Pericardium fibroblast (primary cell): ENCODE measurements around the gene NUDT4. TPM values are rescaled to one million over a fixed set of nuclear protein-coding genes. Genes with fewer than 3 reads are reported as not detected.

ENCODE experiments used
- total RNA-seq: library from RNA; depleted of rRNA; stranded (reverse); fragments of >200 nt; gene quantifications from 2 replicates; pipeline ENCODE4 v1.2.3, GENCODE V29; 2015

NUDT4 gene
- 75.5 and 102 TPM in 2 replicates for total RNA-seq

GRCh38 chr12:93377252-93378195 is at the start of gene NUDT4:
TSS of gene NUDT4 (plus strand) at chr12:93377925. CDS start at chr12:93378323, 398 bp downstream.

DNA sequence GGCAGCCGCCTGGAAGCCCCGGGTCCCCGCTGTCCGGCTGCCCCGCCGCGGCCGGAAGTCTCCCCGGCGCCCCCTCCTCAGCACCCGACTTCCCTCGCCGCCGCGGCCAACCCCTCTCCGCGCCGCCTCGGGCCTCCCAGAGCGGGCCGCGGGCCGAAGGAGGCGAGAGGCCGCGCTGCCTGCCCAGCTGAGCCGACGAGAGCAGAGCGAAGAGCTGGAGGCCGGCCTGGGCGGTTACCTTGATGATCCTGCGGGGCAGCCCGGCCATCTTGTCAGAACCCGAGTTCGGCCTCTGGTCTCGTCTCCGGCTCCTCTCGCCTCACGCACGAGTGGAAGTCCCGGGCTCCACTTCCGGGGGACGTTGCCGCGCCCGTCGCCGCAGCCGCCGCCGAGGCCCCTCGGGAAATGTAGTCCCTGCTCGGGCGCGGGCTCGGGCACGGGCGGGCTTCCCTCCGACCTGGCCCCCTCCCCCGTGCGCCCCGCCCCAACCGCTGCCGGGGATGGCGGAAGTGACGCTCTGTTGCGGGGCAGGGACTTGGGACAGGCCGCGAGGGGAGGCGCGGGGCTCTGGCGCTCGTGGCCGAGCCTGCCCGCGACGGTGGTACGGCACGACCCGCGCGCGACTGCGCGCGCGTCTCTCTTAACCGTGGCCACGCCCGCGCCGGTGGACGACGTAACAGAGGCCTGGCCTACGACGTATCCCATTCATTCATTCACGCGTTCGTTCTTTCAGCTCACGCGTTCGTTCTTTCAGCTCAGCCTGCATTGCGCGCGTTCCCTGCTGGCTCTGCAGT is 64.1 kb downstream of the NUDT4 start, which contains the start of gene UBE2N:
Gene UBE2N (minus strand): TSS at position 331 of the 794 bp plus-strand sequence. CDS start 63 bp downstream, at position 268.

Other genes with a start within 250 kb of the NUDT4 start
- gene UBE2N, start 64.0 kb downstream of the NUDT4 start, total RNA-seq, result 45.7 and 70.9 TPM in 2 replicates
- gene MRPL42, start 89.6 kb downstream of the NUDT4 start, total RNA-seq, result 29.8 and 34.0 TPM in 2 replicates
- gene SOCS2, start 194.8 kb downstream of the NUDT4 start, total RNA-seq, result 8.2 and 18.5 TPM in 2 replicates